IMR-90 (cell line): Measurements from ENCODE around the gene PLCL2.

ENCODE experiments used
- BHLHE40 ChIP-seq: fragments of 150-350 bp; IDR thresholded peaks from 2 replicates; pipeline ENCODE4 v1.6.1; 2016; ENCODE audit warnings: mild to moderate bottlenecking, low read depth, low read length
- CEBPB ChIP-seq: IDR thresholded peaks from 2 replicates; pipeline ENCODE4 v1.6.1; 2012; ENCODE audit warnings: low read depth, low read length, improper control_type of control experiment
- CTCF ChIP-seq: conservative IDR thresholded peaks from 2 replicates; pipeline ENCODE4 v1.5.1; 2012; ENCODE audit warnings: mild to moderate bottlenecking, low read depth, low read length, improper control_type of control experiment
- MXI1 ChIP-seq: IDR thresholded peaks from 2 replicates; pipeline ENCODE4 v1.6.1; 2012; ENCODE audit warnings: low read depth, mild to moderate bottlenecking, low read length, moderate library complexity, borderline replicate concordance
- POLR2A ChIP-seq: IDR thresholded peaks from 2 replicates; pipeline ENCODE4 v1.6.1; 2012; ENCODE audit warnings: mild to moderate bottlenecking, low read depth, low read length
- RAD21 ChIP-seq: IDR thresholded peaks from 2 replicates; pipeline ENCODE4 v1.6.1; 2012; ENCODE audit warnings: low read length, improper control_type of control experiment
- RFX5 ChIP-seq: IDR thresholded peaks from 2 replicates; pipeline ENCODE4 v1.8.0; 2012; ENCODE audit warnings: low read depth, mild to moderate bottlenecking, low read length, moderate library complexity
- USF2 ChIP-seq: fragments of 150-350 bp; IDR thresholded peaks from 2 replicates; pipeline ENCODE4 v1.6.1; 2017; ENCODE audit warnings: mild to moderate bottlenecking, antibody characterized with exemption, low read length, low read depth

- no peak for TF ChIP-seq USF2
- TF ChIP-seq BHLHE40: no peak
- TF ChIP-seq CTCF: no peak
- TF ChIP-seq POLR2A: no peak
- TF ChIP-seq CEBPB: no peak
- no peak for TF ChIP-seq MXI1
- no peak for TF ChIP-seq RFX5
- TF ChIP-seq RAD21: no peak
Measured at GRCh38 chr3:16911916-16912315, 27.2 kb downstream of the PLCL2 start.
